H1 (cell line): ENCODE measurements around the gene GTF2A2. TPM values are rescaled to one million over a fixed set of nuclear protein-coding genes. Genes with fewer than 3 reads are reported as not detected.

ENCODE experiments used
- CTCF ChIA-PET: fragments of 300-600 bp; sonication (Branson Sonifier 250); formaldehyde crosslinking; loops from one replicate; lab custom pipeline; 2021; ENCODE audit not compliant: partially characterized antibody; lab: Charles Lee
- POLR2A ChIA-PET: fragments of 300-600 bp; sonication (Branson Sonifier 250); formaldehyde crosslinking; loops from one replicate; lab custom pipeline; 2021; ENCODE audit warnings: inconsistent platforms; ENCODE audit not compliant: partially characterized antibody; lab: Charles Lee
- DNase-seq, 2 experiments: peaks; one replicate each; pipeline versions ENCODE4 v3.0.0 to v3.0.0-alpha.2; 2010 to 2022; ENCODE audit warnings: low spot score in 2 of 2, low read depth in 1 of 2, mixed read lengths in 1 of 2
- FAIRE-seq: peaks from 2 replicates; lab custom pipeline; 2011; peaks lifted over from hg19 to GRCh38; lab: Jason Lieb, UNC
- H2AFZ ChIP-seq: 2 replicates; pipeline ENCODE4 v1.8.1; 2012; ENCODE audit warnings: low read length, inconsistent platforms
- H2AK5ac ChIP-seq: 2 replicates; pipeline ENCODE4 v1.6.1; 2013; ENCODE audit warnings: low read depth, low read length
- H2BK120ac ChIP-seq: replicated peaks from 2 replicates; pipeline ENCODE3; 2013; ENCODE audit warnings: low read depth, low read length, inconsistent platforms
- H2BK12ac ChIP-seq: 2 replicates; pipeline ENCODE4 v1.6.1; 2013; ENCODE audit warnings: low read depth, low read length
- H2BK15ac ChIP-seq: 2 replicates; pipeline ENCODE4 v1.6.1; 2013; ENCODE audit warnings: low read length
- H2BK20ac ChIP-seq: 2 replicates; pipeline ENCODE4 v1.6.1; 2013; ENCODE audit warnings: low read length
- H2BK5ac ChIP-seq: 2 replicates; pipeline ENCODE4 v1.6.1; 2013; ENCODE audit warnings: low read depth, low read length
- H3K14ac ChIP-seq: 2 replicates; pipeline ENCODE4 v1.6.1; 2013; ENCODE audit warnings: inconsistent platforms; ENCODE audit not compliant: insufficient read length
- H3K18ac ChIP-seq: 2 replicates; pipeline ENCODE4 v1.6.1; 2013; ENCODE audit warnings: low read length; ENCODE audit errors: extremely low read depth
- H3K23ac ChIP-seq: 2 replicates; pipeline ENCODE4 v1.6.1; 2013; ENCODE audit warnings: inconsistent platforms; ENCODE audit not compliant: insufficient read length
- H3K23me2 ChIP-seq: 2 replicates; pipeline ENCODE4 v1.6.1; 2013; ENCODE audit warnings: low read depth, low read length
- H3K27ac ChIP-seq: 2 replicates; pipeline ENCODE4 v1.6.1; 2011; ENCODE audit warnings: low read depth, low read length, inconsistent platforms
- H3K27me3 ChIP-seq, 4 experiments: replicated peaks in 1 of 4; 1 replicate in 1 of 4; 2 replicates in 3 of 4; pipeline versions ENCODE4 v1.6.1 to v1.8.1; 2011 to 2013; ENCODE audit warnings: low read length in 3 of 4, mild to moderate bottlenecking in 3 of 4, inconsistent platforms in 2 of 4, mixed read lengths in 2 of 4, moderate library complexity in 1 of 4; ENCODE audit not compliant: control insufficient read depth in 3 of 4, insufficient read depth in 3 of 4; ENCODE audit errors: extremely low read depth in 1 of 4
- H3K36me3 ChIP-seq, 4 experiments: 2 replicates each; pipeline versions ENCODE4 v1.6.1 to v1.8.1; 2011 to 2013; ENCODE audit warnings: mild to moderate bottlenecking in 4 of 4, low read length in 3 of 4, moderate library complexity in 2 of 4, control low read depth in 1 of 4, inconsistent platforms in 1 of 4; ENCODE audit not compliant: insufficient read depth in 4 of 4, control insufficient read depth in 2 of 4
- H3K4ac ChIP-seq: replicated peaks from 2 replicates; pipeline ENCODE3; 2013; ENCODE audit warnings: low read length, low read depth, mixed read lengths, inconsistent platforms; ENCODE audit not compliant: insufficient read length
- H3K4me1 ChIP-seq, 4 experiments: replicated peaks in 1 of 4; 1 replicate in 1 of 4; 2 replicates in 3 of 4; pipeline versions ENCODE4 v1.6.1 to v1.8.1; 2011 to 2013; ENCODE audit warnings: low read length in 3 of 4, inconsistent platforms in 2 of 4, mixed read lengths in 1 of 4; ENCODE audit not compliant: insufficient read depth in 4 of 4, control insufficient read depth in 3 of 4
- H3K4me2 ChIP-seq, 2 experiments: 2 replicates each; pipeline versions ENCODE4 v1.6.1 to v1.8.1; 2011 to 2013; ENCODE audit warnings: low read depth in 2 of 2, low read length in 2 of 2, control low read depth in 1 of 2, inconsistent platforms in 1 of 2, mild to moderate bottlenecking in 1 of 2; ENCODE audit not compliant: insufficient read depth in 1 of 2
- H3K4me3 ChIP-seq, 4 experiments: fragments of 200-600, 300-600 bp in 1 of 4; sonication (generic), shearing (Covaris generic), sonication (Bioruptor Twin) in 1 of 4; 2 replicates each; pipeline versions ENCODE4 v1.5.1 to v1.8.1; 2011 to 2016; ENCODE audit warnings: low read length in 4 of 4, low read depth in 3 of 4, control low read depth in 2 of 4, inconsistent platforms in 2 of 4, mild to moderate bottlenecking in 2 of 4, mixed read lengths in 1 of 4, moderate library complexity in 1 of 4; ENCODE audit not compliant: insufficient read depth in 2 of 4; ENCODE audit errors: extremely low read depth in 1 of 4
- H3K56ac ChIP-seq: replicated peaks from 2 replicates; pipeline ENCODE3; 2013; ENCODE audit warnings: low read depth, mild to moderate bottlenecking, mixed read lengths, low read length, inconsistent platforms; ENCODE audit not compliant: insufficient read length
- H3K79me1 ChIP-seq: 2 replicates; pipeline ENCODE4 v1.6.1; 2013; ENCODE audit warnings: low read depth, low read length, control low read depth
- H3K79me2 ChIP-seq, 2 experiments: 2 replicates each; pipeline versions ENCODE4 v1.6.1 to v1.8.1; 2012 to 2013; ENCODE audit warnings: low read length in 2 of 2, mild to moderate bottlenecking in 2 of 2, inconsistent platforms in 1 of 2; ENCODE audit not compliant: insufficient read depth in 2 of 2, control insufficient read depth in 1 of 2
- H3K9ac ChIP-seq, 4 experiments: replicated peaks in 1 of 4; 1 replicate in 1 of 4; 2 replicates in 3 of 4; pipeline versions ENCODE4 v1.6.1 to v1.8.1; 2011 to 2013; ENCODE audit warnings: low read depth in 3 of 4, low read length in 3 of 4, control low read depth in 2 of 4, mild to moderate bottlenecking in 2 of 4, moderate library complexity in 2 of 4, inconsistent platforms in 1 of 4; ENCODE audit errors: extremely low read depth in 1 of 4
- H3K9me3 ChIP-seq, 2 experiments: 2 replicates each; pipeline versions ENCODE4 v1.6.1 to v1.8.1; 2012 to 2013; ENCODE audit warnings: mild to moderate bottlenecking in 2 of 2, moderate library complexity in 2 of 2, control low read depth in 1 of 2, inconsistent platforms in 1 of 2, low read depth in 1 of 2, low read length in 1 of 2, mixed read lengths in 1 of 2; ENCODE audit not compliant: insufficient read depth in 2 of 2
- H4K20me1 ChIP-seq, 2 experiments: replicated peaks in 1 of 2; 2 replicates each; pipeline versions ENCODE3 to v1.8.1; 2011 to 2013; ENCODE audit warnings: inconsistent platforms in 2 of 2, low read length in 2 of 2, mild to moderate bottlenecking in 1 of 2; ENCODE audit not compliant: insufficient read depth in 2 of 2, control insufficient read depth in 1 of 2
- H4K5ac ChIP-seq: 2 replicates; pipeline ENCODE4 v1.6.1; 2013; ENCODE audit warnings: low read length, low read depth, mixed read lengths, inconsistent platforms; ENCODE audit not compliant: insufficient read length
- H4K8ac ChIP-seq: 2 replicates; pipeline ENCODE4 v1.8.0; 2013; ENCODE audit warnings: mild to moderate bottlenecking, moderate library complexity, low read length, inconsistent platforms; ENCODE audit not compliant: insufficient read depth; ENCODE audit errors: extremely low read depth
- H4K91ac ChIP-seq: replicated peaks from 2 replicates; pipeline ENCODE3; 2013; ENCODE audit warnings: low read length, mixed read lengths, inconsistent platforms; ENCODE audit not compliant: insufficient read length
- EP300 ChIP-seq, 2 experiments: IDR thresholded peaks; 1 replicate in 1 of 2; 2 replicates in 1 of 2; pipeline ENCODE4 v1.6.1; 2011 to 2012; ENCODE audit warnings: low read depth in 2 of 2, low read length in 2 of 2, mild to moderate bottlenecking in 2 of 2, borderline replicate concordance in 1 of 2, inconsistent platforms in 1 of 2, moderate library complexity in 1 of 2
- RAD21 ChIP-seq, 2 experiments: IDR thresholded peaks in 1 of 2; conservative IDR thresholded peaks in 1 of 2; 2 replicates each; pipeline ENCODE4 v1.6.1; 2011; ENCODE audit warnings: low read depth in 2 of 2, low read length in 2 of 2, improper control_type of control experiment in 1 of 2, inconsistent platforms in 1 of 2, mild to moderate bottlenecking in 1 of 2, moderate library complexity in 1 of 2
- WGBS, 2 experiments: shearing (Covaris generic) in 1 of 2; methylation state at CpG; one replicate each; pipeline versions ENCODE4 v1.1.6 to v1.1.7; 2013 to 2015; ENCODE audit warnings: low lambda C conversion rate in 2 of 2, mixed read lengths in 2 of 2, inconsistent platforms in 1 of 2, low coverage in 1 of 2, missing lambda C conversion rate in 1 of 2; ENCODE audit not compliant: insufficient replicate concordance in 2 of 2, insufficient coverage in 1 of 2, insufficient read length in 1 of 2; ENCODE audit errors: extremely low coverage in 1 of 2, missing lambda C conversion rate in 1 of 2; 5-methylcytosine and 5-hydroxymethylcytosine counted together
- polyA plus RNA-seq, 7 experiments: library from polyadenylated mRNA; depleted of rRNA in 3 of 7; stranded (reverse) in 5 of 7; unstranded in 2 of 7; fragments of >200 nt in 5 of 7; fragments of 200-250 nt in 2 of 7; gene quantifications; 1 replicate in 5 of 7; 2 replicates in 1 of 7; 4 replicates in 1 of 7; pipeline versions ENCODE4 v1.2.1 to v1.2.3, GENCODE V29; 2011 to 2013; ENCODE audit warnings: missing spikeins in 2 of 7, mixed read lengths in 2 of 7
- total RNA-seq: library from RNA; stranded (reverse); fragmentation: NEBNext Ultra II Directional; extraction: Animal tissue kit (Norgen Biotek cat#: 25700); gene quantifications from 2 replicates; pipeline ENCODE4 v1.2.1, GENCODE V29; 2021
- TF ChIP-seq, protein P1 (sequence below), 3 experiments: IDR thresholded peaks; 1 replicate in 2 of 3; 2 replicates in 1 of 3; pipeline versions ENCODE4 v1.5.1 to v1.6.1; 2011; ENCODE audit warnings: low read length in 3 of 3, mild to moderate bottlenecking in 3 of 3, inconsistent platforms in 2 of 3, low read depth in 1 of 3, moderate library complexity in 1 of 3; ENCODE audit not compliant: insufficient read depth in 1 of 3; ENCODE audit errors: control extremely low read depth in 1 of 3

The GTF2A2 gene
- total and polyA plus RNA-seq, 2 of the 8 experiments (the other 6 are each of a cell fraction or from before 2014, with no cell fraction given) = 52.2 to 161 TPM

- ChIA-PET POLR2A (no interaction called here), CTCF (interaction anchor here (1.0 to 5.1 kb wide), 9 partner anchors 11 to 93 kb away, joined by 3 to 40 read pairs (median 4); partner anchors contain the start of gene GCNT3)
- no peak overlapping the region for H4K8ac ChIP-seq
- no peaks in the 10 kb centered on the region for H3K27me3 ChIP-seq
- DNase-seq = peak; percentile 21 to 66
- no peaks in the 10 kb centered on the region for H3K9me3 ChIP-seq
- H2AFZ ChIP-seq = no peak overlapping the region
- H3K4me1 ChIP-seq = no peaks in the 10 kb centered on the region
- no peak overlapping the region for H3K4me2 ChIP-seq
- H3K4ac ChIP-seq = no peak overlapping the region
- H3K18ac ChIP-seq = no peak overlapping the region
- no peaks in the 10 kb centered on the region for H3K36me3 ChIP-seq
- H4K5ac ChIP-seq = no peak overlapping the region
- no peak overlapping the region for H3K14ac ChIP-seq
- peaks cover 2% of the 10 kb centered on the region; the same call in 1 of the 2 replicates for H3K23me2 ChIP-seq
- H2BK5ac ChIP-seq = no peak overlapping the region
- no peak overlapping the region for H2BK120ac ChIP-seq
- H3K79me2 ChIP-seq = no peaks in the 10 kb centered on the region
- H4K91ac ChIP-seq = no peak overlapping the region
- no peak for FAIRE-seq
- TF ChIP-seq RAD21 (IDR thresholded peaks at IDR 0.05 in 1 of 2, conservative IDR thresholded peaks at IDR 0.05 in 1 of 2; ENCODE audit: low read depth in 2 of 2, low read length in 2 of 2) (peak; percentile 59 to 73), EP300 (IDR thresholded peaks at IDR 0.05; ENCODE audit: borderline replicate concordance in 1 of 2, low read depth in 2 of 2, low read length in 2 of 2) (no peak)
- TF ChIP-seq, protein P1, sequence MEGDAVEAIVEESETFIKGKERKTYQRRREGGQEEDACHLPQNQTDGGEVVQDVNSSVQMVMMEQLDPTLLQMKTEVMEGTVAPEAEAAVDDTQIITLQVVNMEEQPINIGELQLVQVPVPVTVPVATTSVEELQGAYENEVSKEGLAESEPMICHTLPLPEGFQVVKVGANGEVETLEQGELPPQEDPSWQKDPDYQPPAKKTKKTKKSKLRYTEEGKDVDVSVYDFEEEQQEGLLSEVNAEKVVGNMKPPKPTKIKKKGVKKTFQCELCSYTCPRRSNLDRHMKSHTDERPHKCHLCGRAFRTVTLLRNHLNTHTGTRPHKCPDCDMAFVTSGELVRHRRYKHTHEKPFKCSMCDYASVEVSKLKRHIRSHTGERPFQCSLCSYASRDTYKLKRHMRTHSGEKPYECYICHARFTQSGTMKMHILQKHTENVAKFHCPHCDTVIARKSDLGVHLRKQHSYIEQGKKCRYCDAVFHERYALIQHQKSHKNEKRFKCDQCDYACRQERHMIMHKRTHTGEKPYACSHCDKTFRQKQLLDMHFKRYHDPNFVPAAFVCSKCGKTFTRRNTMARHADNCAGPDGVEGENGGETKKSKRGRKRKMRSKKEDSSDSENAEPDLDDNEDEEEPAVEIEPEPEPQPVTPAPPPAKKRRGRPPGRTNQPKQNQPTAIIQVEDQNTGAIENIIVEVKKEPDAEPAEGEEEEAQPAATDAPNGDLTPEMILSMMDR (IDR thresholded peaks at IDR 0.05; ENCODE audit: control extremely low read depth in 1 of 3, insufficient read depth in 1 of 3, low read depth in 1 of 3, low read length in 3 of 3) = peak; percentile 66 to 77 (median 67)
- no peaks in the 10 kb centered on the region for H3K79me1 ChIP-seq
- no peak overlapping the region for H3K9ac ChIP-seq
- H2BK12ac ChIP-seq = no peak overlapping the region
- no peaks in the 10 kb centered on the region for H4K20me1 ChIP-seq
- no peak overlapping the region for H2BK20ac ChIP-seq
- H2BK15ac ChIP-seq = no peak overlapping the region
- H3K23ac ChIP-seq = no peak overlapping the region
- no peak overlapping the region for H3K27ac ChIP-seq
- WGBS, 2 experiments = 64% methylated on average over 6 of the region's 6 CpGs; no CpG with 5 or more reads in 1 of the 2 experiments
- H2AK5ac ChIP-seq = no peak overlapping the region
- H3K56ac ChIP-seq = no peak overlapping the region
- no peak overlapping the region for H3K4me3 ChIP-seq
These were observed 35.0 kb downstream of the GTF2A2 start for GRCh38 chr15:59622289-59622688.
